GM20000 (cell line): ENCODE results near the gene CATSPERB.
"Not testable (repeated sequence)": the region's sequence is repeated elsewhere in the genome, so short reads cannot be mapped to it uniquely, and the experiment has no call there.

ENCODE experiments used
- DNase-seq: peaks from one replicate; pipeline ENCODE4 v3.0.0; 2012; ENCODE audit warnings: low spot score
- TF ChIP-seq, protein P1 (sequence below): IDR thresholded peaks from 2 replicates; pipeline ENCODE4 v1.5.1; 2012; ENCODE audit warnings: mild to moderate bottlenecking, control low read depth; ENCODE audit errors: extremely low read depth, missing control alignments

Gene CATSPERB

DNA sequence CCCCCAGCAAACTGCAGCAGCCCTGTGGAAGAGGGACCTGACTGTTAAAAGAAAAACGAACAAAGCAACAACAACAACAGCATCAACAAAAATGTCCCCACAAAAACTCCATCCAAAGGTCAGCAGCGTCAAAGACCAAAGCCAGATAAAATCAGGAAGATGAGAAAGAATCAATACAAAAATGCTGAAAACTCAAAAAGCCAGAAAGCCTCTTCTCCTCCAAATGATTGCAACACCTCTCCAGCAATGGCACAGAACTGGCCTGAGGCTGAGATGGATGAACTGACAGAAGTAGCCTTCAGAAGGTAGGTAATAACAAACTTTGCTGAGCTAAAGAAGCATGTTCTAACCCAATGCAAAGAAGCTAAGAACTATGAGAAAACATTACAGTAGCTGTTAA, 176.4 kb downstream of the CATSPERB start:
- no peak for DNase-seq
- TF ChIP-seq, protein P1, sequence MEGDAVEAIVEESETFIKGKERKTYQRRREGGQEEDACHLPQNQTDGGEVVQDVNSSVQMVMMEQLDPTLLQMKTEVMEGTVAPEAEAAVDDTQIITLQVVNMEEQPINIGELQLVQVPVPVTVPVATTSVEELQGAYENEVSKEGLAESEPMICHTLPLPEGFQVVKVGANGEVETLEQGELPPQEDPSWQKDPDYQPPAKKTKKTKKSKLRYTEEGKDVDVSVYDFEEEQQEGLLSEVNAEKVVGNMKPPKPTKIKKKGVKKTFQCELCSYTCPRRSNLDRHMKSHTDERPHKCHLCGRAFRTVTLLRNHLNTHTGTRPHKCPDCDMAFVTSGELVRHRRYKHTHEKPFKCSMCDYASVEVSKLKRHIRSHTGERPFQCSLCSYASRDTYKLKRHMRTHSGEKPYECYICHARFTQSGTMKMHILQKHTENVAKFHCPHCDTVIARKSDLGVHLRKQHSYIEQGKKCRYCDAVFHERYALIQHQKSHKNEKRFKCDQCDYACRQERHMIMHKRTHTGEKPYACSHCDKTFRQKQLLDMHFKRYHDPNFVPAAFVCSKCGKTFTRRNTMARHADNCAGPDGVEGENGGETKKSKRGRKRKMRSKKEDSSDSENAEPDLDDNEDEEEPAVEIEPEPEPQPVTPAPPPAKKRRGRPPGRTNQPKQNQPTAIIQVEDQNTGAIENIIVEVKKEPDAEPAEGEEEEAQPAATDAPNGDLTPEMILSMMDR, result no peak

DNA sequence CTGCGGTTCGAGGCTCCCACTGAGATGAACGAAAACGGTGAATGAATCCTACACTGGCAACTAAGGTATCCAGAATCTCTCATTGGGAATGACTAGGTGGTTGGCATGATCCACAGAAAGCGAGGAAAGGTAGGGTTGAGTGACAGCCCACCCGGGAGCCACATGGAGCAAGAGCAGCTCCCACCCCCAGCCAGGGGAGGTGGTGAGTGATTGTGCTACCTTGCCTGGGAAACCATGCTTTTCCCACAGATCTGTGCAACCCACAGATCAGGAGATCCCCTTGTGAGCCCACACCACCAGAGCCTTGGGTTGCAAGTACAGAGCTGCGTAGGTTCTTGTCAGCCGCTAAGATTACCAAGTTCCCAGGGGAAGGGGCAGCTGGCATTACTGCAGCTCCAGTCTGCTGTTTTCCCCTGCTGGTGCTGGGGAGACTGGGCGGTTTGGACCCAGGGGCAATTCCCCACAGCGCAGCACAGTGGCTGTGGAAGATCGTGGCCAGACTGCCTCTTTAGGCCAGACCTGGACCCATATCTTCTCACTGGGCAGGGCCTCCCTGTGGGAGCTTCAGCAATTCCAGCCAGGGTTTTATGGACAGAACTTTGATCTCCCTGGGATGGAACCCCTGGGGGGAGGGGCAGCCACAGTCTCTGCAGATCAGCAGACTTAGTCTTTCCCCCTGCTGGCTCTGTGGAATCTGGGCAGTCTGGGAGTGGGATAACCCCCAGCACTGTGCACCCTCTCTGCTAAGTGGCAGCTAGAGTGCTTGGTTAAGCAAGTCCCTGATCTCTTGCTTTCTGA, 177.2 kb downstream of the CATSPERB start:
- TF ChIP-seq, protein P1, result no peak
- DNase-seq, result no peak

DNA sequence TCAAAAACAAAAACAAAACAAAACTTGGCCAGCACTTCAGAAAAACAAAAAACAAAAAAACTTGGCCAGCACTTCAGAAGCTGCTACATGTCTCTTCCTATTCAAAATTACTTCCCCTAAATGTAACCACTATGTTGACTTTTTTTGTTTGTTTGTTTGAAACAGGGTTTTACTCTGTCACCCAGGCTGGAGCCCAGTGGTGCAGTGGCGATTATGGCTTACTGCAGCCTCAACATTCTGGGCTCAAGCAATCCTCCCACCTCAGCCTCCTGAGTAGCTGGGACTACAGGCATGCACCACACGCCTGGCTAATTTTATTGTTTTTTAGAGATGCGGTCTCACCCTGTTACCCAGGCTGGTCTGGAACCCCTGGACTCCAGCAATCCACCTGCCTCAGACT, 183.8 kb downstream of the CATSPERB start:
- TF ChIP-seq, protein P1, result no peak
- no peak for DNase-seq

DNA sequence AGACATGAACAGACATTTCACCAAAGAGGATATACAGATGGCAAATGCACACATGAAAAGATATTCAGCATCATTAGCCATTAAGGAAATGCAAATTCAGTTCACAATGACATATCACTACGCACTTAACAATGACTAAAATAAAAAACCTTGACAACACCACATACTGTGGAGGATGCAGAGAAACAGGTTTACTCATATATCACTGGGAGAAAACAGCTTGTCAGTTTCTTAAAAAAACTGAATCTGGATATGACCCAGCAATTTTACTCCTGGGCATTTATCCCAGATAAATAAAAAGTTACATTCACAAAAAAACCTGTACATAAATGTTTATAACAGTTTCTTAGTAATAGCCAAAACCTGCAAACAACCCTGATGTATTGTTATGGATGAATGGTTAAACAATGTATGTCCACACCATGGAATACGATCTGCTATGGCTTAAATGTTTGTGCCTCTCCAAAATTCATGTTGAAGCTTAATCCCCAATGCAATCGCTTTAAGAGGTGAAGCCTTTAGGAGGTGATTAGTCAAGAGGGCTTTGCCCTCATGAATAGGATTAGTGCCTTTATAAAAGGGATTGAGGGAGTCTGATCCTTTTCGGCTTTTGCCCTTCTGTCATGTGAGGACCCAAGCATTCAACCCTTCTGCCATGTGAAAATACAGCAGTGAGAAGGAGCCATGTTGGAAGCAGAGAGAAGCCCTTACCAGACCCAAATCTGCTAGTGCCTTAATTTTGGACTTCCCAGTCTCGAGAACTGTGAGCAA, 185.8 kb downstream of the CATSPERB start:
- TF ChIP-seq, protein P1, result no peak
- no peak for DNase-seq

DNA sequence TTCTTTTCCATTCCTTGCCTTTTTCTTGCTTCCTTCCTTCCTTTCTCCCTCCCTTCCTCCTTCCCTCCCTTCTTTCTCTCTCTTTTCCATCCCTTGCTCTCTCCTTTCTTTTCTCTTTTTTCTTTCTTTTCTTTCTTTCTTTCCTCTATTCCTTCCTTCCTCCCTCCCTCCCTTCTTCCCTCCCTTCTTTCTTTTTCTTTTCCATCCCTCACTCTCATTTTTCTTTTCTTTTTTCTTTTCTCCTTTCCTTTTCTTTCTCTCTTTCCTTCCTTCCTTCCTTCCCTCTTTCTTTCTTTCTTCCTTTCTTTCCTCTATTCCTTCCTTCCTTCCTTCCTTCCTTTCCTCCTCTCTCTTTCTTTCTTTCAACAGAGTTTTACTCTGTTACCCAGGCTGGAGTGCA, 186.7 kb downstream of the CATSPERB start:
- TF ChIP-seq, protein P1, result no peak
- DNase-seq, result no peak

DNA sequence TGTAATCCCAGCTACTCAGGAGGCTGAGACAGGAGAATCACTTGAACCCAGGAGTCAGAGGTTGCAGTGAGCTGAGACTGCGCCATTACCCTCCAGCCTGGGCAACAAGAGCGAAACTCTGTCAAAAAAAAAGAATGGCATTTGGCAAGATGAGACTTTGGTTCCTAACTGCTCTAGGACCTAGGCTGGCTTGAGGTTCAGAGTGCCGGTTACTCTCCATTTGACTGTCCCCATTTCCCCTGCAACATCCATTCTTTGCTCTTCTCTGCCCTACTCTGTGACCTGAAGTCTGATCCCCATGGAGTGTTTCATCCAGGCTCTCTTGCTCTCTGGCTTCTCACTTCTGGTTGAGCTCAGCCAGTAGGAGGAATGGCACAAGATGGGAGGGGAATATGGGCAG, 195.6 kb downstream of the CATSPERB start:
- TF ChIP-seq, protein P1, result no peak
- no peak for DNase-seq

DNA sequence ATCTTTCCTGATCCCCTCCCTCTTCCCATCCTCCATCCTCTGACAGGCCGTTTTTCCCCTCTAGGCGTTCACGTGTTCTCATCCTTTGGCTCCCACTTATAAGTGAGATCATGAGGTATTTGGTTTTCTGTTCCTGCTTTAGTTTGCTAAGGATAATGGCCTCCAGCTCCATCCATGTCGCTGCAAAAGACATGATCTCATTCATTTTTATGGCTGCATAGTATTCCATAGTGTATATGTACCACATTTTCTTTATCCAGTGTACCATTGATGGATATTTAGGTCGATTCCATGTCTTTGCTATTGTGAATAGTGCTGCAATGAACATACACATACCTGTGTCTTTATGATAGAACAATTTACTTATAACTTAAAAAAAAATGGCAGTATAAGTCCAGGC, 197.8 kb downstream of the CATSPERB start:
- DNase-seq, result not testable (repeated sequence)
